Astrocyte (in vitro differentiated cells and primary cell): ENCODE data around the gene MAST3.

ENCODE experiments used
- CTCF ChIP-seq: IDR thresholded peaks from 2 replicates; pipeline ENCODE4 v1.5.1; 2011; ENCODE audit warnings: low read depth, mild to moderate bottlenecking, inconsistent platforms, low read length, moderate library complexity; ENCODE audit not compliant: insufficient read depth
- EZH2 ChIP-seq: IDR thresholded peaks from 2 replicates; pipeline ENCODE4 v1.6.1; 2012; ENCODE audit warnings: mild to moderate bottlenecking, low read length, inconsistent platforms; ENCODE audit not compliant: insufficient read depth

GRCh38 chr19:18057557-18057956, 40.0 kb upstream of the MAST3 start:
- no peak for TF ChIP-seq CTCF
- no peak for TF ChIP-seq EZH2
